HCT116 (cell line): ENCODE measurements around the gene MSI2. TPM values are rescaled to one million over a fixed set of nuclear protein-coding genes. Genes with fewer than 3 reads are reported as not detected.

Experiments
- ATAC-seq: fragments of 200-7000 bp; cut with Tn5 transposase; 2 replicates; pipeline ENCODE4 v1.9.1; 2020; ENCODE audit warnings: mild to moderate bottlenecking, moderate library complexity
- BruUV-seq: library from RNA; stranded (reverse); fragments of 400-500 nt; replicated peaks from 2 replicates; lab custom pipeline; 2021; lab: Mats Ljungman, UMichigan
- CTCF ChIA-PET: fragments of 300-600 bp; sonication (Branson Sonifier 250); formaldehyde crosslinking; loops from one replicate; lab custom pipeline; 2021; ENCODE audit warnings: antibody characterized with exemption; lab: Charles Lee
- POLR2A ChIA-PET: fragments of 300-600, 350-600 bp; sonication (Branson Sonifier 250); formaldehyde crosslinking; loops from one replicate; lab custom pipeline; 2021; ENCODE audit warnings: antibody characterized with exemption; lab: Charles Lee
- RAD21 ChIA-PET, 2 experiments: fragments of 300-600 bp; sonication (Branson Sonifier 250); formaldehyde crosslinking; loops; one replicate each; lab custom pipeline; 2023; ENCODE audit warnings: low total read pairs in 2 of 2; ENCODE audit not compliant: uncharacterized antibody in 2 of 2, unreplicated experiment in 2 of 2, low non-redundant PET in 1 of 2; lab: Charles Lee
- DNase-seq: peaks from one replicate; pipeline ENCODE4 v3.0.0-alpha.2; 2010; ENCODE audit warnings: low read depth, low spot score
- H2AFZ ChIP-seq: fragments of 200-600 bp; shearing (Covaris generic), sonication (generic); 2 replicates; pipeline ENCODE4 v1.6.1; 2017; ENCODE audit warnings: low read depth, mixed run types, mixed read lengths, antibody characterized with exemption, low read length; ENCODE audit not compliant: poor library complexity, severe bottlenecking
- H3K27ac ChIP-seq: 2 replicates; pipeline ENCODE4 v1.5.1; 2012; ENCODE audit warnings: low read depth, low read length
- H3K27me3 ChIP-seq: fragments of 200-600 bp; sonication (generic); 2 replicates; pipeline ENCODE4 v1.6.1; 2016; ENCODE audit warnings: mixed run types, low read length, mixed read lengths; ENCODE audit not compliant: insufficient read depth
- H3K36me3 ChIP-seq, 2 experiments: fragments of 200-500 bp in 1 of 2; fragments of 200-600 bp in 1 of 2; sonication (Bioruptor generic) in 1 of 2; sonication (generic) in 1 of 2; 2 replicates each; pipeline versions ENCODE4 v1.5.1 to v1.6.1; 2014 to 2016; ENCODE audit warnings: low read length in 2 of 2, inconsistent platforms in 1 of 2, mixed read lengths in 1 of 2, mixed run types in 1 of 2; ENCODE audit not compliant: insufficient read depth in 2 of 2, control insufficient read depth in 1 of 2
- H3K4me1 ChIP-seq, 2 experiments: fragments of 200-600 bp in 1 of 2; sonication (generic) in 1 of 2; 2 replicates each; pipeline versions ENCODE4 v1.5.1 to v1.6.1; 2012 to 2017; ENCODE audit warnings: low read length in 2 of 2, inconsistent platforms in 1 of 2, mild to moderate bottlenecking in 1 of 2, mixed read lengths in 1 of 2, mixed run types in 1 of 2, moderate library complexity in 1 of 2; ENCODE audit not compliant: insufficient read depth in 2 of 2, control insufficient read depth in 1 of 2
- H3K4me2 ChIP-seq: fragments of 200-600 bp; sonication (generic); 2 replicates; pipeline ENCODE4 v1.6.1; 2017; ENCODE audit warnings: mixed run types, low read length, mixed read lengths
- H3K4me3 ChIP-seq, 2 experiments: fragments of 200-600 bp in 1 of 2; sonication (generic) in 1 of 2; replicated peaks in 1 of 2; 2 replicates each; pipeline ENCODE4 v1.5.1; 2011 to 2016; ENCODE audit warnings: low read length in 2 of 2, control low read depth in 1 of 2, low read depth in 1 of 2, mild to moderate bottlenecking in 1 of 2, mixed read lengths in 1 of 2, mixed run types in 1 of 2
- H3K79me2 ChIP-seq: fragments of 200-600 bp; sonication (generic); 2 replicates; pipeline ENCODE4 v1.6.1; 2017; ENCODE audit warnings: mild to moderate bottlenecking, mixed run types, low read length, moderate library complexity, mixed read lengths; ENCODE audit not compliant: insufficient read depth
- H3K9ac ChIP-seq: fragments of 200-600 bp; sonication (generic); 2 replicates; pipeline ENCODE4 v1.6.1; 2016; ENCODE audit warnings: low read length, mixed read lengths
- H3K9me2 ChIP-seq: fragments of 200-600 bp; sonication (generic), shearing (Covaris generic); 2 replicates; pipeline ENCODE4 v1.6.1; 2017; ENCODE audit warnings: mixed run types, mild to moderate bottlenecking, moderate library complexity; ENCODE audit not compliant: insufficient read depth
- H3K9me3 ChIP-seq, 2 experiments: fragments of 200-500 bp in 1 of 2; fragments of 200-600 bp in 1 of 2; sonication (Bioruptor generic) in 1 of 2; sonication (generic) in 1 of 2; 2 replicates each; pipeline ENCODE4 v1.6.1; 2014 to 2017; ENCODE audit warnings: low read length in 2 of 2, mixed read lengths in 2 of 2, inconsistent platforms in 1 of 2, low read depth in 1 of 2, mild to moderate bottlenecking in 1 of 2, mixed run types in 1 of 2, moderate library complexity in 1 of 2; ENCODE audit not compliant: control insufficient read depth in 1 of 2, insufficient read depth in 1 of 2
- H4K20me1 ChIP-seq: fragments of 200-600 bp; sonication (generic), shearing (Covaris generic); 2 replicates; pipeline ENCODE4 v1.6.1; 2017; ENCODE audit warnings: mixed run types, mild to moderate bottlenecking, moderate library complexity; ENCODE audit not compliant: insufficient read depth
- ATF3 ChIP-seq: IDR thresholded peaks from 2 replicates; pipeline ENCODE4 v1.6.1; 2012
- CBX3 ChIP-seq: IDR thresholded peaks from 2 replicates; pipeline ENCODE4 v1.6.1; 2012; ENCODE audit warnings: low read depth
- CEBPB ChIP-seq: IDR thresholded peaks from 2 replicates; pipeline ENCODE4 v1.6.1; 2012; ENCODE audit warnings: low read depth
- CTCF ChIP-seq, 3 experiments: fragments of 200-600 bp in 1 of 3; sonication (generic) in 1 of 3; IDR thresholded peaks in 2 of 3; conservative IDR thresholded peaks in 1 of 3; 2 replicates each; pipeline ENCODE4 v1.5.1; 2012 to 2017; ENCODE audit warnings: low read depth in 2 of 3, low read length in 2 of 3, antibody characterized with exemption in 1 of 3, borderline replicate concordance in 1 of 3, control low read depth in 1 of 3, mild to moderate bottlenecking in 1 of 3, mixed read lengths in 1 of 3, mixed run types in 1 of 3, moderate library complexity in 1 of 3; ENCODE audit not compliant: insufficient read depth in 1 of 3
- EGR1 ChIP-seq: IDR thresholded peaks from 2 replicates; pipeline ENCODE4 v1.6.1; 2012; ENCODE audit warnings: low read depth
- ELF1 ChIP-seq: IDR thresholded peaks from 2 replicates; pipeline ENCODE4 v1.6.1; 2012; ENCODE audit warnings: low read depth, borderline replicate concordance
- EZH2 ChIP-seq: fragments of 200-600 bp; sonication (generic); IDR thresholded peaks from 2 replicates; pipeline ENCODE4 v1.6.1; 2017; ENCODE audit warnings: antibody characterized with exemption, mixed run types
- EZH2phosphoT487 ChIP-seq: fragments of 200-600 bp; IDR thresholded peaks from 2 replicates; pipeline ENCODE4 v1.6.1; 2018; ENCODE audit warnings: antibody characterized with exemption, borderline replicate concordance
- FOSL1 ChIP-seq: IDR thresholded peaks from 2 replicates; pipeline ENCODE4 v1.6.1; 2012; ENCODE audit warnings: low read depth
- MAX ChIP-seq: IDR thresholded peaks from 2 replicates; pipeline ENCODE4 v1.6.1; 2012
- POLR2A ChIP-seq: IDR thresholded peaks from 2 replicates; pipeline ENCODE4 v1.7.0; 2011; ENCODE audit warnings: borderline replicate concordance; ENCODE audit not compliant: insufficient read depth, insufficient read length; ENCODE audit errors: extremely low read depth
- POLR2AphosphoS5 ChIP-seq: IDR thresholded peaks from 2 replicates; pipeline ENCODE4 v1.6.1; 2011; ENCODE audit warnings: mild to moderate bottlenecking, low read depth, low read length, moderate library complexity
- RAD21 ChIP-seq: IDR thresholded peaks from 2 replicates; pipeline ENCODE4 v1.6.1; 2012; ENCODE audit warnings: low read depth, mild to moderate bottlenecking
- SP1 ChIP-seq: IDR thresholded peaks from 2 replicates; pipeline ENCODE4 v1.6.1; 2012; ENCODE audit warnings: low read depth
- SRF ChIP-seq: IDR thresholded peaks from 2 replicates; pipeline ENCODE4 v1.6.1; 2012; ENCODE audit warnings: low read depth
- ZBTB33 ChIP-seq: IDR thresholded peaks from 2 replicates; pipeline ENCODE4 v1.6.1; 2011; ENCODE audit warnings: mild to moderate bottlenecking, low read length, moderate library complexity; ENCODE audit not compliant: insufficient replicate concordance; ENCODE audit errors: extremely low read depth
- ZFX ChIP-seq: fragments of 450-650 bp; IDR thresholded peaks from 2 replicates; pipeline ENCODE4 v1.6.1; 2017
- intact Hi-C: fragments of 100-400 bp; cut with micrococcal nuclease; formaldehyde crosslinking; loops from 2 replicates; pipeline ENCODE4 v1.10.0; 2022
- total RNA-seq: library from RNA; stranded (reverse); gene quantifications from one replicate; pipeline ENCODE4 v1.2.1, GENCODE V29; 2021; ENCODE audit not compliant: unreplicated experiment

MSI2 gene
- total RNA-seq, 1 experiment from 2014 or later = 137 TPM

- no peak for ATAC-seq
- ChIA-PET CTCF (interaction anchor here (1.3 kb wide), 1 partner anchor 10 kb away, joined by 3 read pairs; no protein-coding TSS in a partner anchor), POLR2A (no interaction called here)
These were observed 295.2 kb downstream of the MSI2 start for GRCh38 chr17:57551321-57552079.

More at GRCh38 chr17:57551321-57552079, 295.2 kb downstream of the MSI2 start:
- RAD21 ChIA-PET = no interaction called here
- intact Hi-C loops = no loop called here
- no peak overlapping the region for H2AFZ ChIP-seq
- no peaks in the 10 kb centered on the region for H3K27me3 ChIP-seq
- H3K79me2 ChIP-seq = no peaks in the 10 kb centered on the region
- H3K9me3 ChIP-seq = no peaks in the 10 kb centered on the region
- H3K4me3 ChIP-seq = no peak overlapping the region
- H3K36me3 ChIP-seq = no peaks in the 10 kb centered on the region
- no peaks in the 10 kb centered on the region for H3K9me2 ChIP-seq
- H3K4me1 ChIP-seq = no peaks in the 10 kb centered on the region
- no peak overlapping the region for H3K4me2 ChIP-seq
- BruUV-seq = no TSS peak
- no peaks in the 10 kb centered on the region for H4K20me1 ChIP-seq
- no peak overlapping the region for H3K27ac ChIP-seq
- DNase-seq = no peak
- H3K9ac ChIP-seq = no peak overlapping the region
- no peak for TF ChIP-seq ATF3
- no peak for TF ChIP-seq MAX
- TF ChIP-seq ELF1 = no peak
- no peak for TF ChIP-seq ZBTB33
- no peak for TF ChIP-seq POLR2A
- TF ChIP-seq SP1 = no peak
- TF ChIP-seq POLR2AphosphoS5 = no peak
- no peak for TF ChIP-seq SRF
- TF ChIP-seq CBX3 = no peak
- no peak for TF ChIP-seq FOSL1
- TF ChIP-seq RAD21 = no peak
- TF ChIP-seq ZFX = no peak
- no peak for TF ChIP-seq EZH2
- TF ChIP-seq EZH2phosphoT487 = no peak
- TF ChIP-seq EGR1 = no peak
- TF ChIP-seq CTCF (IDR thresholded peaks at IDR 0.05 in 2 of 3, conservative IDR thresholded peaks at IDR 0.05 in 1 of 3; ENCODE audit: borderline replicate concordance in 1 of 3, insufficient read depth in 1 of 3, low read depth in 2 of 3, low read length in 2 of 3) = no peak
- no peak for TF ChIP-seq CEBPB
